GM18526 (cell line): ENCODE results near the gene HYAL3.

ENCODE experiments used
- POLR2A ChIP-seq: IDR thresholded peaks from 3 replicates; pipeline ENCODE4 v1.6.1; 2011; ENCODE audit not compliant: insufficient read length; ENCODE audit errors: extremely low read depth

The HYAL3 gene

GRCh38 chr3:50271314-50271936 lies 27.8 kb downstream of the HYAL3 start:
- no peak for TF ChIP-seq POLR2A

- TF ChIP-seq POLR2A = no peak
Measured at GRCh38 chr3:50270422-50271224, 28.6 kb downstream of the HYAL3 start.

- no peak for TF ChIP-seq POLR2A
Measured at GRCh38 chr3:50269977-50270413, 29.2 kb downstream of the HYAL3 start.

- no peak for TF ChIP-seq POLR2A
Measured at GRCh38 chr3:50269460-50269859, 29.7 kb downstream of the HYAL3 start.

- no peak for TF ChIP-seq POLR2A
Measured at GRCh38 chr3:50268703-50269451, 30.3 kb downstream of the HYAL3 start, which contains the start of gene SEMA3B. SEMA3B (plus strand) TSS chr3:50269147; CDS start chr3:50269241, 94 bp downstream.

- no peak for TF ChIP-seq POLR2A
Measured at GRCh38 chr3:50268276-50268675, 30.9 kb downstream of the HYAL3 start.

- TF ChIP-seq POLR2A = no peak
Measured at GRCh38 chr3:50267280-50267913, 31.8 kb downstream of the HYAL3 start.

- TF ChIP-seq POLR2A = no peak
Measured at GRCh38 chr3:50266836-50267235, 32.4 kb downstream of the HYAL3 start.

- TF ChIP-seq POLR2A = no peak
Measured at GRCh38 chr3:50266017-50266416, 33.2 kb downstream of the HYAL3 start.

GRCh38 chr3:50265571-50265970 lies 33.6 kb downstream of the HYAL3 start:
- no peak for TF ChIP-seq POLR2A

GRCh38 chr3:50264964-50265485 lies 34.2 kb downstream of the HYAL3 start:
- TF ChIP-seq POLR2A = no peak

- TF ChIP-seq POLR2A = no peak
Measured at GRCh38 chr3:50264383-50264963, 34.7 kb downstream of the HYAL3 start.

- no peak for TF ChIP-seq POLR2A
Measured at GRCh38 chr3:50263478-50264382, 35.5 kb downstream of the HYAL3 start.

GRCh38 chr3:50262778-50263177 lies 36.4 kb downstream of the HYAL3 start:
- TF ChIP-seq POLR2A = no peak

GRCh38 chr3:50261505-50261904 lies 37.7 kb downstream of the HYAL3 start:
- no peak for TF ChIP-seq POLR2A
